Measurements from ENCODE around the gene EFNA5. TPM values are rescaled to one million over a fixed set of nuclear protein-coding genes. Genes with fewer than 3 reads are reported as not detected.
A peak's percentile ranks its signal among the peaks of the same experiment; 100 is the strongest.

EFNA5 gene
- total RNA-seq, 1 donor from 2014 or later = 8.2 TPM

GRCh38 chr5:107431998-107432397, 238.7 kb downstream of the EFNA5 start:
- DNase-seq (ENCODE audit: low read depth) = peak; percentile 73

- DNase-seq (ENCODE audit: low read depth) = no peak
Measured at GRCh38 chr5:107431536-107431935, 239.2 kb downstream of the EFNA5 start.

DNA sequence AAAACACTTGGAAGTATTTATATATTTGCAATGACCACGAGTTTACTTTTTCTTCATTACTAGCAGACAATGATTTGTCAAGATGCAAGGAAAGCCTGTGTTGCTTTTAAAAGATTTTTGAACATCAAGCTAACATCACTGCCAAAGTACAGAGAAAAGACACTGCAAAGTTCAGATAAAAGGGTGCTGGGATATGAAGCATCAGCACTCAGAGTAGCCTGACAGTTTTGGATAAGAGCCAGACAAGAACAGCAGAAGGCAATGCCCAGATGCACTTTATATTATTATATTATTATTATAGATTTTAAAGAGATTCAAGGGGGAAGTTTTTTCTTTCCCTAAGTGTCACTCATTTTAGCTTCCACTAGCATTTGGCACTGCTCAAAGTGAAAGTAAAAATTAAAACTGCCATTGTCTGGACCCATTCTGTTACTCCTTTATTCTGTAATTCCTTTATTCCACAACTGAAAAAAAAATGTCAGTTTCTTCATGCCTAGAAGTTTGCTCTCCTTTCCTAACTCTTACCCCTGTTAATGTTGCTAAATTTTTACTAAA, 240.6 kb downstream of the EFNA5 start:
- DNase-seq (ENCODE audit: low read depth) = no peak

- no peak for DNase-seq (ENCODE audit: low read depth)
Measured at GRCh38 chr5:107428303-107428813, 242.4 kb downstream of the EFNA5 start.

- DNase-seq (ENCODE audit: low read depth) = no peak
Measured at GRCh38 chr5:107426872-107427271, 243.9 kb downstream of the EFNA5 start.

GRCh38 chr5:107426209-107426608, 244.5 kb downstream of the EFNA5 start:
- DNase-seq (ENCODE audit: low read depth) = no peak

DNA sequence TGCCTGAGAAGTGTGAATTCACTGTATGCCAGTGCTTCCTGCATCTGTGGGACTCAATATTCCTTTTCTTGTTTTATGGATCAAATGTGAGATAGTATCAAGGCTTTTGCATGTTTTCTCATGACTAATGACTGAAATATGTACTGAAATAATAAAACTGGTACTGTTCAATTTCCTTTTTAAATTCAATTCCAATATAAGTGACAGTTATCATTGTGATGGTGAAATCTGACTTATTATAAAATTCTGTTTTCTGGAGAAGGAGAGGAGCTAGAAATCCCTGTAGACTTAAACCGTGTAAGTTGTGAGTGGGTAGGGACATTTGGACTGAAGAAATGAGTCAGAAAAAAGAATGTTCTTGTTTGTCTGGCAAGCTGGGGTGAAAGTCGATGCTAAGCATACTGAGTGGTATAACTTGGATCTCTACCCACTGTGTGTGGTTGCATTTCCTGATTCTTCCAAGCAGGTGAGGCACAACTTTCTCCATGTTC, 245.2 kb downstream of the EFNA5 start:
- DNase-seq (ENCODE audit: low read depth) = peak; percentile 69

- DNase-seq (ENCODE audit: low read depth) = no peak
Measured at GRCh38 chr5:107424491-107424890, 246.2 kb downstream of the EFNA5 start.

- DNase-seq (ENCODE audit: low read depth) = no peak
Measured at GRCh38 chr5:107422494-107422893, 248.2 kb downstream of the EFNA5 start.

- no peak for DNase-seq (ENCODE audit: low read depth)
Measured at GRCh38 chr5:107419498-107419897, 251.2 kb downstream of the EFNA5 start.

GRCh38 chr5:107418902-107419301, 251.8 kb downstream of the EFNA5 start:
- no peak for DNase-seq (ENCODE audit: low read depth)

DNA sequence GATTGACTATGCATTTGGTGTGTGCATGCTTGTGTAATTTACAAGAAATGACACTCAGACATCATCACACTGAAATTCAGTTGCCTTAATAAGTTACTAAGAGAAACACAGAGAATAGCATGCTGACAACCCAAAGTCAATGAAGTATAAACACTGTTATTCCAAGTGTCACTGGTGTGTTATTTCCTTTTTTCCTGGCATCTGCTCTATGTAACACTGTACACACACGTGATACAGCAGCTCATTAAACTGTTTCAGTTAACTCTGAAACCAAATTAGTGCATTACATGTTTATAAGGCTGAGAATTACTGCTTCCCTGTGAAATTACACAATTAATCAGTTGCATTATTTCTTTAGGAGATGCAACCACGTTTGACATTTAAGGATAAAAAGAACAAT, 252.7 kb downstream of the EFNA5 start:
- DNase-seq (ENCODE audit: low read depth) = no peak

DNA sequence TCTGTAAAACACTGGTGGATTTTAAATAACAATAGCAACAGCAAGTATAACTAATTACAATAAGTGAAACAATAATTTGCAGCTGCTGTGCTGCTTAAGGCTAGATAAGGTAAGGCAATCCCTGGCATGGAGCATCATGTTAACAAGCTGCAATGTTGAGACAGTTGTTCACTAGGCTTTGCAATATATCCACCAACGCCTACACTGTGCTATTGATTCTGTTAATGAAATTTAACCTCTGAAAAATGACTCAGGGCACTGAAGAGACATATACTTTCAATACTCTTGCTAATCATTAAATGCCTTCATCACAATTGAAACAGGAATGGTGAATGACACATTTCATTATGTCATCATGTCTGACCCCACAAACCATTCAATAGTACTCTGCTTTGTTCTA, 255.0 kb downstream of the EFNA5 start:
- no peak for DNase-seq (ENCODE audit: low read depth)

DNA sequence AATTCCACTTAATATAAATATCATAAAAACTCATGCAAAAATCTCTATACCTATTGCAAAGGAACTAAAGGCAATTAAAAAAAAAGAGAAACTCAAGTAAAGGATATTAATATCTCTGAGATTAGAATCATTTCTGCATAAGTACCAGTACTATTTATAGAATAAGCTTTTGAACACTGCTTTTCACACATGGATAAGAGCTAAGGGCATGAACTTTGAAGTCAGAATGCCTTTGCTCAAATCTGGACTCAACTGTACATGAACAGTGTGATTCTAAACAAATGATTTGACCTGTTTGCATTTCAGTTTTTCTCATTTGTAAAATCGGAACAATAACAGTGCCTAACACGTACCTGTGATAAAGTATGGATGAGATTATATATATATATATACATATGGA, 255.9 kb downstream of the EFNA5 start:
- DNase-seq (ENCODE audit: low read depth) = no peak

DNA sequence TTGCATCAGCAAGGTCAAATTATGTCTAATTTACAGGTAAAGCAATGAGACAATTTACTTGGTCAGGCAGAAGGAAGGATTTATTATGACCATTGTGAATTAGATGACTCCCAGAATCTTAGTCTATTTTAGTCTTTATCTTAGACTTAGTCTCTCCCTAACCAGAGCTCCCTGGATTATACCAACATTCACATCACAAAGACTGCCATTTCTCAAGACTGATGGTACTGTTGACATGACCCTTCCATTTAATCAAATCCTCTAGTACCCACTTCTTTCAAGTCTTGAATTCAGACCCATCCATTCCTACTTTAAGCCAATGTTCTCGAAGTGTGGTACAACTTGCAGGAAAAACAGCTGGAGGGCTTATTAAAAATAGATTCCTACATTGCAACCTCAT, 257.0 kb downstream of the EFNA5 start:
- no peak for DNase-seq (ENCODE audit: low read depth)

DNA sequence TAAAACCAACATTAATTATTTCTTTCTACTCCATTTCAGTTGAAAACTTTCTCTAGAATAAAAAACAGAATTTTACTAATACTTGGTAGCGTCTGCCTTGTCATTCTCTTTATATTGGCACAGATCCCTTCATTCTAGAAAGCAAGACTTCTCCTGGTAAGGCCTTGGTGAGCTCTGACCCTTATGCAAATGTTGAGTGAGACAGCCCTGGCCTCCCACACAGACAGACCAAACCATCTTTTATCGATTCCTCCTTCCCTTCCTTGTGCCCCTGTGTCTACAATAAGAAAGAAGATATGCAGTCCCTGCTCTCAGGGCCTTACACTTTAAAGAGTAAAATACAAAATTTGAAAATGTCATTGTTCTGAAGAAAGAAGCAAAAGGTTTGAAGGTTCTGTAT, 262.2 kb downstream of the EFNA5 start:
- DNase-seq (ENCODE audit: low read depth) = no peak

DNA sequence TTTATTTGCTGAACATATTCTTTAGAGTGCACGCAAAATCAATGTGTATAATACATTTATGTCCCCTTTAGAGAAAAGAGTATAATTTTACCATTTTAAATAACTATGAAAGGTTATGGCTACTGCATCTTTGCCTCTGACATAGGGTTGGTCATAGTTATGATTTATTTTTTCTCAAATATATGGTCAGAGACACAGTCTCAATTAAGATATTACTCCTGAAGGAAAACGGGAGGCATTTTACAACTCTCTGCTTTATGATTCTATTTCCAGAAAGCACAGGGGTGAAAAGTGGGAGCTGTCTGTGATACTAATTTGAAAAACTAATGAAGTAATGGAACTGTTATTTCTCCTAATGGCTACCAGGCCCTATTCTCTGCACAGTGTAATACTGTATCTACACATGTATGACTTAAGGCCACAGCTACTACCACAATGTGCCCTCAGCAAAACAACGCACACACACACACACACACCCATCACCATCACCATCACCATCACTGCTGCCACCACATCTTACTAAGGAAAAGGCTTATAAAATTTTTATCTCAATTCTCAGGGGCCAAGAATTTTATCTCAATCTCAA, 262.9 kb downstream of the EFNA5 start:
- DNase-seq (ENCODE audit: low read depth) = no peak

GRCh38 chr5:107404595-107405374, 266.0 kb downstream of the EFNA5 start:
- peak; percentile 53 for DNase-seq (ENCODE audit: low read depth)

GRCh38 chr5:107403228-107403953, 267.3 kb downstream of the EFNA5 start:
- DNase-seq (ENCODE audit: low read depth) = no peak

- peak; percentile 79 for DNase-seq (ENCODE audit: low read depth)
Measured at GRCh38 chr5:107402434-107403227, 268.1 kb downstream of the EFNA5 start.
